ENCODE data around the gene CEACAM8.
"Not testable (repeated sequence)": the region's sequence is repeated elsewhere in the genome, so short reads cannot be mapped to it uniquely, and the experiment has no call there.

DNA sequence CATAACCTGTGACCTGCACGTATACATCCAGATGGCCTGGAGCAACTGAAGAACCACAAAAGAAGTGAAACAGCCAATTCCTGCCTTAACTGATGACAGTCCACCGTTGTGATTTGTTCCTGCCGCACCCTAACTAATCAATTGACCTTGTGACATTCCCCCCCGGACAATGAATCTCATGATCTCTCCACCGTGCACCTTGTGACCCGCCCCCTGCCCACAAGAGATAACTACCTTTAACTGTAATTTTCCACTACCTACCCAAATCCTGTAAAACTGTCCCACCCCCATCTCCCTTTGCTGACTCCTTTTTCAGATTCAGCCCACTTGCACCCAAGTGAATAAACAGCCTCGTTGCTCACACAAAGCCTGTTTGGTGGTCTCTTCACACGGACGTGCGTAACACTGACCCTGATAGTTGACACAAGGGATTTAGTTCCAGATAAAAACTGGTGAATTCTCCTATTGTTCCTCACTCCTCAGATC is 37.3 kb downstream of the CEACAM8 start:
- not testable (repeated sequence) for TF ChIP-seq EZH2 (optimal IDR thresholded peaks at IDR 0.05; ENCODE audit: low read depth, low read length)
- TF ChIP-seq, protein P1, sequence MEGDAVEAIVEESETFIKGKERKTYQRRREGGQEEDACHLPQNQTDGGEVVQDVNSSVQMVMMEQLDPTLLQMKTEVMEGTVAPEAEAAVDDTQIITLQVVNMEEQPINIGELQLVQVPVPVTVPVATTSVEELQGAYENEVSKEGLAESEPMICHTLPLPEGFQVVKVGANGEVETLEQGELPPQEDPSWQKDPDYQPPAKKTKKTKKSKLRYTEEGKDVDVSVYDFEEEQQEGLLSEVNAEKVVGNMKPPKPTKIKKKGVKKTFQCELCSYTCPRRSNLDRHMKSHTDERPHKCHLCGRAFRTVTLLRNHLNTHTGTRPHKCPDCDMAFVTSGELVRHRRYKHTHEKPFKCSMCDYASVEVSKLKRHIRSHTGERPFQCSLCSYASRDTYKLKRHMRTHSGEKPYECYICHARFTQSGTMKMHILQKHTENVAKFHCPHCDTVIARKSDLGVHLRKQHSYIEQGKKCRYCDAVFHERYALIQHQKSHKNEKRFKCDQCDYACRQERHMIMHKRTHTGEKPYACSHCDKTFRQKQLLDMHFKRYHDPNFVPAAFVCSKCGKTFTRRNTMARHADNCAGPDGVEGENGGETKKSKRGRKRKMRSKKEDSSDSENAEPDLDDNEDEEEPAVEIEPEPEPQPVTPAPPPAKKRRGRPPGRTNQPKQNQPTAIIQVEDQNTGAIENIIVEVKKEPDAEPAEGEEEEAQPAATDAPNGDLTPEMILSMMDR (IDR thresholded peaks at IDR 0.05; ENCODE audit: low read length): not testable (repeated sequence)
